K562 (cell line): ENCODE results near the gene MX1. TPM values are rescaled to one million over a fixed set of nuclear protein-coding genes. Genes with fewer than 3 reads are reported as not detected.

ENCODE experiments used
- CHD4 ChIP-seq: fragments of 200-600 bp; sonication (generic); IDR thresholded peaks from 3 replicates; pipeline ENCODE4 v1.6.1; 2012; ENCODE audit warnings: low read depth, mild to moderate bottlenecking, mixed read lengths, low read length, inconsistent platforms; ENCODE audit not compliant: insufficient read depth, insufficient replicate concordance, poor library complexity, severe bottlenecking
- EGR1 ChIP-seq: fragments of 450-650 bp; conservative IDR thresholded peaks from 2 replicates; pipeline ENCODE4 v1.6.1; 2017; ENCODE audit warnings: mild to moderate bottlenecking
- HLTF ChIP-seq: fragments of 450-650 bp; IDR thresholded peaks from 2 replicates; pipeline ENCODE4 v1.6.1; 2016
- HNRNPK ChIP-seq: fragments of 200-400 bp; formaldehyde crosslinking; IDR thresholded peaks from one replicate; pipeline ENCODE4 v1.6.1; 2018; ENCODE audit warnings: mild to moderate bottlenecking, low read depth, low read length; ENCODE audit not compliant: poor library complexity, severe bottlenecking
- ZNF134 ChIP-seq: fragments of 250-450 bp; sonication (Bioruptor Pico); conservative IDR thresholded peaks from 2 replicates; pipeline ENCODE4 v1.4.0; 2020
- ZNF224 ChIP-seq: sonication (generic); formaldehyde crosslinking; IDR thresholded peaks from 2 replicates; pipeline ENCODE4 v1.8.0; 2022; ENCODE audit warnings: mild to moderate bottlenecking, missing genetic modification reagents
- ZNF253 ChIP-seq: fragments of 250-450 bp; sonication (Bioruptor Pico); conservative IDR thresholded peaks from 2 replicates; pipeline ENCODE4 v1.6.1; 2021; ENCODE audit warnings: mild to moderate bottlenecking
- polyA plus RNA-seq, 8 experiments: library from polyadenylated mRNA; depleted of rRNA in 4 of 8; stranded (reverse) in 5 of 8; unstranded in 3 of 8; fragments of >200 nt; fragmentation: Nextera tagmentation in 2 of 8; fragmentation: Illumina TruSeq in 1 of 8; extraction: Ambion mirVana in 2 of 8; extraction: Trizol in 1 of 8; gene quantifications; 2 replicates each; pipeline versions ENCODE4 v1.2.1 to v1.2.3, GENCODE V29; 2011 to 2014; ENCODE audit warnings: inconsistent platforms in 1 of 8, missing spikeins in 1 of 8
- total RNA-seq, 7 experiments: library from RNA; depleted of rRNA in 6 of 7; stranded (reverse); fragments of >200 nt in 6 of 7; fragmentation: Illumina TruSeq in 2 of 7; extraction: Trizol in 2 of 7; gene quantifications; 2 replicates each; pipeline versions ENCODE4 v1.2.1 to v1.2.3, GENCODE V29; 2011 to 2021; ENCODE audit warnings: low replicate concordance in 1 of 7
- TF ChIP-seq, protein P1 (sequence below): fragments of 450-650 bp; IDR thresholded peaks from 2 replicates; pipeline ENCODE4 v1.6.1; 2017; ENCODE audit warnings: antibody characterized with exemption, mild to moderate bottlenecking

MX1 gene
- total and polyA plus RNA-seq, 9 of the 15 experiments (the other 6 are each of a cell fraction or from before 2014, with no cell fraction given): 0.07 to 0.51 (median 0.21) TPM; not detected in 5

- TF ChIP-seq, protein P1, sequence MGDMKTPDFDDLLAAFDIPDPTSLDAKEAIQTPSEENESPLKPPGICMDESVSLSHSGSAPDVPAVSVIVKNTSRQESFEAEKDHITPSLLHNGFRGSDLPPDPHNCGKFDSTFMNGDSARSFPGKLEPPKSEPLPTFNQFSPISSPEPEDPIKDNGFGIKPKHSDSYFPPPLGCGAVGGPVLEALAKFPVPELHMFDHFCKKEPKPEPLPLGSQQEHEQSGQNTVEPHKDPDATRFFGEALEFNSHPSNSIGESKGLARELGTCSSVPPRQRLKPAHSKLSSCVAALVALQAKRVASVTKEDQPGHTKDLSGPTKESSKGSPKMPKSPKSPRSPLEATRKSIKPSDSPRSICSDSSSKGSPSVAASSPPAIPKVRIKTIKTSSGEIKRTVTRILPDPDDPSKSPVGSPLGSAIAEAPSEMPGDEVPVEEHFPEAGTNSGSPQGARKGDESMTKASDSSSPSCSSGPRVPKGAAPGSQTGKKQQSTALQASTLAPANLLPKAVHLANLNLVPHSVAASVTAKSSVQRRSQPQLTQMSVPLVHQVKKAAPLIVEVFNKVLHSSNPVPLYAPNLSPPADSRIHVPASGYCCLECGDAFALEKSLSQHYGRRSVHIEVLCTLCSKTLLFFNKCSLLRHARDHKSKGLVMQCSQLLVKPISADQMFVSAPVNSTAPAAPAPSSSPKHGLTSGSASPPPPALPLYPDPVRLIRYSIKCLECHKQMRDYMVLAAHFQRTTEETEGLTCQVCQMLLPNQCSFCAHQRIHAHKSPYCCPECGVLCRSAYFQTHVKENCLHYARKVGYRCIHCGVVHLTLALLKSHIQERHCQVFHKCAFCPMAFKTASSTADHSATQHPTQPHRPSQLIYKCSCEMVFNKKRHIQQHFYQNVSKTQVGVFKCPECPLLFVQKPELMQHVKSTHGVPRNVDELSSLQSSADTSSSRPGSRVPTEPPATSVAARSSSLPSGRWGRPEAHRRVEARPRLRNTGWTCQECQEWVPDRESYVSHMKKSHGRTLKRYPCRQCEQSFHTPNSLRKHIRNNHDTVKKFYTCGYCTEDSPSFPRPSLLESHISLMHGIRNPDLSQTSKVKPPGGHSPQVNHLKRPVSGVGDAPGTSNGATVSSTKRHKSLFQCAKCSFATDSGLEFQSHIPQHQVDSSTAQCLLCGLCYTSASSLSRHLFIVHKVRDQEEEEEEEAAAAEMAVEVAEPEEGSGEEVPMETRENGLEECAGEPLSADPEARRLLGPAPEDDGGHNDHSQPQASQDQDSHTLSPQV: no peak
- TF ChIP-seq CHD4 (no peak), ZNF224 (no peak), EGR1 (no peak), ZNF253 (no peak), ZNF134 (CRISPR knock-in tag) (no peak), HLTF (no peak), HNRNPK (no peak)
Measured at GRCh38 chr21:41428311-41428710, 2.3 kb downstream of the MX1 start (continued).
